Caco-2 (cell line): ENCODE results near the gene PHEX. TPM values are rescaled to one million over a fixed set of nuclear protein-coding genes. Genes with fewer than 3 reads are reported as not detected.

Experiments used
- total RNA-seq: library from RNA; stranded (reverse); gene quantifications from 2 replicates; pipeline ENCODE4 v1.2.3, GENCODE V29; 2022

Gene PHEX
- total RNA-seq, 1 experiment from 2014 or later = 0.75 TPM

Other genes with a start within 250 kb of the PHEX start
- 21.7 and 22.0 TPM in 2 replicates for gene MBTPS2, start 192.7 kb upstream of the PHEX start, total RNA-seq
- 3.7 and 3.9 TPM in 2 replicates for gene YY2, start 176.3 kb upstream of the PHEX start, total RNA-seq
- gene SMS, start 91.6 kb upstream of the PHEX start, total RNA-seq = 158 and 164 TPM in 2 replicates
- not detected in 2 replicates for gene CBLL2, start 240.6 kb downstream of the PHEX start, total RNA-seq